DLD1 (cell line): Measurements from ENCODE around the gene CACNA1I.

Source experiments
- in situ Hi-C: cut with HindIII; loops from 2 replicates; pipeline ENCODE4 v1.10.0; 2017; ENCODE audit warnings: low sequenced_read_pairs

CACNA1I gene

DNA sequence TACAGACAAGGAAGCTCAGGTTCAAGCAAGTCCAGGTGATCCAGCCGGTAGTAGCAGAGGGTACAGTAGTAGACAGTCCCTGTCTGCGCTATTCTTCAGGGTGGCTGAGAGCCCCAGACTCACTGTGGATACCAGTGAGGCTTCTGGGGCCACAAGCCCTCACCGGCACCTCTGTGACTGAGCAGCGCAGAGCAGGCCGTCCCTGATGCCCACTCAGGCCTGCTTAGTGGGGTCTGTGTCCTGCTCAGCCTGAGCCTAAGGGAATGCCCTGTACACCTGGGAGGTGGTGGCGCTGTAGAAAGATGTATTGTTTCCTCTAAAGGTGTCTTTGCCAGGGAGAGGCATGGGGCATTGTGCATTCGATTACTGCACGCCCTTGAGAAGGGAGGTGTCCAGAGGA lies 143.8 kb downstream of the CACNA1I start:
- in situ Hi-C loops = no loop called here

DNA sequence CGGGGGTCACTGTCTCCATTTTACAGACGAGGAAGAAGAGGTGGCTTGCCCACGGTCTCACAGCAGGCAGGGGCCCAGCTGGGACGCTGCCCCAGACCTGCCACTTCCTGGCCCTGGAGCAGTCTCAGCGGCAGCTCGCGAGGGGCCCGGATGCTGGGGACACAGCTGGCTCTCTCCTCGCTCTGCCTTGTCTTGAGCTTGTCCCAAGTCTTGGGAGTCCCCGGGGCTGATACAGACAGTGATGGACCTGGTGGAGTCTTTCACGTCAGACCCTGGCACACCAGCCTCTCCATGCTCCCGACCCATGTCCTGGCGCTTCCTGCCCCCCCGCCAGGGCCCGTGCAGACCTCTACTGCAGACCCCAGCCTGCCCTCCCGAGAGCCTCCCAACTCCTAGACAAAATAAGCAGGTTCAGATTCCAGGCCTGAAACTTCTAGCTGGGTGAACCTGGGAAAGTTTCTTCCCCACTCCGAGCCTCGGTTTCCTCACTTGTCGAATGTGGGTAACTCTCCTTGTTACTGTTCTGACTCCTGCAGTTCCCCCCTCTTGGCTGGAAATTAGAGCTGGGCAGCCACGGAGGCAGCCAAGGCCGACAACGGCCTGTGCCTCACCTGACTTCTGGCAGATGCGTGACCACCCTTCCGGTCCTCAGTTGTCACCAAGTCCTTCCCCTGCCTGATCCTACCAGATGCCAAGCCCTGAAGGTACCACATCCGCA lies 145.4 kb downstream of the CACNA1I start:
- in situ Hi-C loops = no loop called here

DNA sequence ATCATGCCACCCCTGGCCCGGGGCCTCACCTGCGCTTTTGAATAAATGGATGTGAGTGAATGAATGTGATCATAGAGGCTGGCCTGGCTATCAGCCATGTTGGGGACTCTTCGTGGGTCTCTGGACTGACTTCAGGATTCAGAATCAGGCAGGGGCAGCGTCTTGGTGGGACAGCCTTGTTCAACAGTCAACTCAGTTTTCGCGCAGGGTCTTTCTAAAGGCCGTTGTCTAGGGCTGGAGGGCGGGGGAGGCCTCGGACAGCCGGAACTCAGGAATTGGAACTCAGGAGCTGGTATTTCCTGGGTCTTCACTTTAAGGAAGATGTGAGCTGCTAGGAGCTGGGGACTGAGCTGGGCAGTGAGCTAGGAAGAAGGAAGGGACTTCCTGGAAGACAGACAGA lies 146.0 kb downstream of the CACNA1I start:
- in situ Hi-C loops = no loop called here

DNA sequence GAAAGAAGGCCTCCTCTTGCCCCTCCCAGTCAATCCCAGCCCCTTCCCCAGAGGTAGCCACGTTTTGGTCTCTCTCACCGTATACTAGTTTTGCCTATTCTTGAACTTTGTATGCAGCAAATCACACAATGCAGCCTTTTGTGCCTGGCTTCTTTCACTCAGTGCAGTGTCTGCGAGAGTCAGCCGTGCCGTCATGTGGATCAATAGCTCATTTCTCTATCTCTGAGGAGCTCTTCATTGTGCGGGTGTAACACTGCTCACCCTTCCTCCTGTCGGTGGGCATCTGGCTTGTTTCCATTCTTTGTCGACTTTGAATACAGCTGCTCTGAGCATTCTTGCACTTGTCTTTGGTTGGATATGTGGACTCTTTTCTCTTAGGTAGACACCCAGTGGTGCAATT lies 146.5 kb downstream of the CACNA1I start:
- in situ Hi-C loops = no loop called here

DNA sequence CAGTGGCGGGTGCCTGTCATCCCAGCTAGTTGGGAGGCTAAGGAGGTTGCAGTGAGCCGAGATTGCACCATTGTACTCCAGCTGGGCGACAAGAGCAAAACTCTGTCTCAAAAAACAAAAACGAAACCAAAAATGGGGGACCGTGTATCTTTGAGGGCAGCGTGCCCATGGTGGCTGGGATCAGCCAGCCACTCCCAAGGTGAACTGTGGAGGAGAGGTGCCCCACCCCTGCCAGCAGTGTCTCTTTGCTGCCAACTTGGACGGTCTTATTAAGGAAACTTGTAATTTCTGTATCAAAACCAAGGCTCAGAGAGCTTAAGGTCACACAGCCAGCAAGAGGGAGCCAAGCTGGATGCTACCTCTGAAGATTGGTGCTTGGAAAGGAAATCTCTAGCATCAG lies 147.7 kb downstream of the CACNA1I start:
- in situ Hi-C loops = no loop called here

DNA sequence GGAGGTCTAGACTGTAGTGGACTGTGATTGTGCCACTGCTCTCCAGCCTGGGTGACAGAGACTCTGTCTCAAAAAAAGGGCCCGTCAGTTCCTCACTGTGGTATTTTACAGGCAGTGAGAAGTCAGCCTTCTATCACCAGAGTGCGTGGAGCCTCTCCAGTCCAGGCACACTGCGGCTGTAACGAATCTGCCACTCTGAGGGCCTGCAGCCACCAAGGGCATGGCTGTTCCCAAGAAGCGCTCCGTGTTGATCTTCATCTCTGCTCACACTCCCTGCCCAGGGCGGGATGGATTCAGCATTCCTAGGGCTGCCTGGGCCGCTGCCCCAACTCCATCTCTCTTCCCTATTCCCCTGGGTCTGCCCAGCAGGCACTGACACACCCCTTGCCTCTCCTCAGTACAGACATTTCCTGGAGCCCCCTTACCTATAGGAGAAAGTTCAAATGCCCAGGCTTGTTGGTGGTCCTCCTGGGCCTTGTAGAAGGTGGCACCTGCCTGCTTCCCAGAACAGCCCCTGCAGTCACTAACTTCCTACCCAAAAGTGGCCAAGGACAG lies 148.4 kb downstream of the CACNA1I start:
- in situ Hi-C loops = no loop called here

DNA sequence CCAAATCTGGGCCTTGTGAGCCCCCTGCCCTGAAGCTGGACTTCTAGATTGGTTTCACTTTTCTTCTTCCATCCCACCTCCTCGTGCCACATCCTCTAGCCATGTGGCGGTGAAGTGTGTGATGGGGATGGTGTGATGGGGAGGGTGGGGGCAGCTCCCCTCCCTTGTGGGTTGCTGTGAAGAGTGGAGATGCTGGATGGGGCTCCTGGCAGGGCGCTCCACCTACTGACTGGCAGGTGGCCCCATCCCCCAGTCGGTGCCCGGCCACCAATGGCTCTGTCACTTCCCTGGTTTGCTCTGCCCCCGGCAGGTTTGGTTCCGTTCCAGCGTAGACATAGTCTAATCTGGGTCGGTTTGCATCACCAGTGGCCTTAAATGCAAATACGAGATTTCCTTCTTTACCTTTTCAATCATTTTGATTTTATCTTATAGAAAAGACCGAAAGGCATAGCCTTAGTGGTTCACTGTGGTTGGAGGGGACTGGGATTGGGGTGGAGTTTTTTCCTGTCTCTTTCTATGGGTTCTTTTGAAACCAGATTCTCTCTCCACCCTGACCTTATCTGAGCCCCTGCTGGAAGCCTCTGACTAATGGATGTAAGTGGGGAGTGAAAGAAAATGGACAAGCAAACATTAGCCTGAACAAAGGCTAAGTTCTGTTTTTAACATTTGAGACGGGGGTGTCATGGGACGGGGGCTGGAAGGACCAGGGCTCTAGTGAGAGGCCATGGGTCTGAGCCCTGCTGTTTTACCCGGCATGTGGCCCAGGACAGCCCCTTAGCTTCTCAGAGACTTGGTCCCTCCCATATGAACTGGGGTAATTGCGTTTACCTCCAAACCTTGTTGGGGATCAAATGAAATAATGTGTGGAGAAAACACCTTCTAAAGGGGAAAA lies 149.3 kb downstream of the CACNA1I start:
- in situ Hi-C loops = no loop called here

DNA sequence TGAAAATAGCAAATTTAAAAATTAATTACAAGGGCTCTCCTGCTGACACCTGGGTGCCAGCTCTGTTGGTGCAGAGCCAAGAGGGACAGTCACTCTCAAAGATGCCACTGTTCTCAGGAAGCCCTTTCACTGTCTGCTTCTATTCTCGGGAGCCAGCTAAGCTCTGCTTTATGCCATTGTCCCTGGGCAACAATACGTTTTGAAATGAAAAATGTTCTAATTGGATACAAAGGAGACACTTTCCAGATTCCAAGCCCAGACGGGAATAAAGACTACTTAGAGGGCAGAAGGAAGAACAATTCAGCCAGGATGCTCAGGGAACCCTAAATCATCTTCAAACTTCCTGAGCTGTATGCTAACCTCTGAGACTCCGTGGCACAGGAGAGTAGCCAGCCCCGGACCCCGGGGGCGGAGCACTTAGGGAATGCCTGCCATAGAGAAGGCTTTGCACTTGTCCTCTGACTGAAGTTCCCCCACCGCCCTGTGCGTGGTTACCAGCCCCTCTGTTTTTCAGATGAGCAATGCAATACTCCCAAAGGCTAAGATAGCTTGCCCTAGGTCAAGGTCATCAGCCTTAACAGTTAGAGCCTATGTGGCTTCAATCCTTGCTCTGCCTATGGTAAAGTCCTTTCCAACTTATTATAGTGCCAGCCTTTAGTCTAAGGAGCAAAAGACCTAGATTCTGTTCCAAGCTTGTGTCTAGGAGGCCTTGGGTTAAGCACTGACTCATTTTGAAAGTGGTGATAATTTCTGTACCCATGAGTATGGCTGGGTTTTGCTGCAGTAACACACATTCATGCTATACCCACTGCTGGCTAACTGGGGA lies 150.9 kb downstream of the CACNA1I start:
- in situ Hi-C loops = no loop called here

DNA sequence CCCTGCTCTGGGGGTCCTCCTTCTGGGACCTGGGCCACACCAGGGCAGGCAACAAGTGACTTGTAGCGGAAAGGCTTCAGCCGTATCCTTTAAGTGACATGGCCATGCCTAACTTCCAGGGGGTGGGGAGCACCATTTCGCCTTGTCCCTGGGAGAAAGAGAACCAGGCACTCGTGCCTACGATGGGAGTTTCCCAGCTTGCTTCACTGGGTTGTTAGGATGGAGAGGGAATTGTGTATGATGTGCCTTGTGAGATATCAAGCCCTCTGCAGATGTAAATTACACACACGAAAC lies 151.4 kb downstream of the CACNA1I start:
- in situ Hi-C loops = no loop called here

DNA sequence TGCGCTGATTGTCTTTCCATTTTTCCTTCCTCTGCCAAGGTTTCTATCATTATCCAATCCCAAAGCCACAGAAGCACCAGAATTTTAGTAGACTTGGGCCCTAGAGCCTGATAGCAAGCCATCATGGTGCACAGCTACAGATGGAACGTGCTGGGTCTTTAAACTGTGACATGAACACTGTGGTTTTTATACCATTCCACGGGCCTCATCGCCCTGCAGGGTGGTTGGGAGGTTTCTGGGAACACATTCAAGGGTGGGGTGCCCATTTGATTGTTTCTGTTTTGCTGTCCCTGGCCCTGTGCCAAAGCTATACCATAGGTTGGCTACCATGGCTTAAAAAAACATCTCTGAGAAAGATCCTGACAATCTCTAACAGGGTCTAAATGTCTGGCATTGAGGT lies 151.9 kb downstream of the CACNA1I start:
- in situ Hi-C loops = no loop called here

DNA sequence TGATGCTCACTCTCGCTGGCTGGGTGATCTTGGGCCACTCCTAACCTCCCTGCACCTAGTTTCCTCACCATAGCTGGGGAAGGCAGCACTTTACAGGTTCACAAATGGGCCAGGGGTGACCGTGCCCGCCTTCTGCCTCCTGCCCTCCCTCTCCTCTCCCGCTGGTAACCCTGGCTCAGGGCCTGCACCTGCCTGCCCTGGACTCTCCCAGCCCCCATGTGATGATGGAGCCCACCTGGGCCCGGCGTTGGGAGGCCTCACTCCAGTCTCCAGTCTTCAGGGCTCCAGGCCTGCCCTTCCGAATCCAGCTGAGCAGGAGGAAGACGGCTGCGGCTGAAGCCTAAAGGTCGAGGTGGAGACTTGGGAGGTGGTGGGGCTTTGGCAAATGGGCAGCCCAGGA lies 152.9 kb downstream of the CACNA1I start:
- in situ Hi-C loops = no loop called here

DNA sequence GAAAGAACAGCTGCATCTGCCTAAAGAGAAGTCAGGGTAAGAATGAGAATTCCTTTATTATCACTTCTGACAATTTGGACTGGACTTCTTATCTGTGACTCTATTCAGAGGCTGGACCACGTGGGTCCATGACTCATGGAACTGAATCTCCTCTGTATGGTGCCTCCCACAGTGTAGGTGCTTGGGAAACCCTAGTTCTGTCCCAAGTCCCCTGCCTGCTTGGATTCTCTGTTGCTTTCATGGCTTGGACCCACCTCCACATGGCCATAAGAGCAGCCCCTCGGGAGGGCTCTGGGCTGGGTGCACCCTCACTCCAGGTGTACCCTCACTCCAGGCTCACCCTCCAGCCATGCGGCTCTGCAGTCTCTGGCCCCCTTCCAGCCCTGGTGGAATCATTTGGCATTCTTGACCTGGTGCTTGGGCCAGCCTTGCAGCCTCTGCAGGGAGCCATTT lies 153.4 kb downstream of the CACNA1I start:
- in situ Hi-C loops = no loop called here

DNA sequence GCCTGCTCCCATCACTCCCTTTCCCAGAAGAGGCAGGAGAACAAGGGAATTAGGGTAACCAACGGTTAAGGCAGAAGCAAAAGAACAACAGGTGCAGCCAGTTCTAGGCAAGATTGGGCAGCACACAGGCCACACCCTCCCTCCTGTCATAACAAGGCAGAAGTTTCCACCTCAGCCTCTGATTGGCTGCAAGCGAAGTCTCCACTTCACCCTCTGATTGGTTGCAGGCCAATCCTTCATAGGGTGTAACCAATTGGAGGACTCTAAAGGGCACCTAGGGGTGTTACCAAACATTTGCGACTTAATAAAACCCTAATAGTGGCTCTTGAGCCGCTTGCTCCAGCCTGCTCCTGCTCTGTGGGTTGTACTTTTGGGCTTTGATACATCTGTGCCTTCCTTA lies 153.8 kb downstream of the CACNA1I start:
- in situ Hi-C loops = no loop called here

DNA sequence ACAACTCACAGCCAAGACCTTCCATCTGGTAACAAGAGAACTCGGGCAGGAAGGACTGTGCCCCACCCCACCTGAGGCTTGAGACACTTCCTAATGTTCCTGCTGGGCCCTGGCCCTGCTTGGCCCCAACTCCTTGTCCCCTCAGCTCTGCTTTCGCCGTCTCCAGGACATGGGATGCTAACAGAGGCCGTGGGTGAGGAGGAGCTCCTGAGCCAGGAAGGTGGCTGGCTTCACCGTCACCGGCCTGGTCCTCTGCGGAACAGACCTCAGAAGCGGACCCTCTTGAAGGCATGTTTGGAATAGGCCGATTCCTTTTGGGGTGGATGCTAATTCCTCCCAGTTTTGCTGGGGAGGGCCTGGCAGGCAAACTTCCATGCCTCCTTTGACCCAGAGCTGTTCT lies 154.3 kb downstream of the CACNA1I start:
- in situ Hi-C loops = no loop called here

DNA sequence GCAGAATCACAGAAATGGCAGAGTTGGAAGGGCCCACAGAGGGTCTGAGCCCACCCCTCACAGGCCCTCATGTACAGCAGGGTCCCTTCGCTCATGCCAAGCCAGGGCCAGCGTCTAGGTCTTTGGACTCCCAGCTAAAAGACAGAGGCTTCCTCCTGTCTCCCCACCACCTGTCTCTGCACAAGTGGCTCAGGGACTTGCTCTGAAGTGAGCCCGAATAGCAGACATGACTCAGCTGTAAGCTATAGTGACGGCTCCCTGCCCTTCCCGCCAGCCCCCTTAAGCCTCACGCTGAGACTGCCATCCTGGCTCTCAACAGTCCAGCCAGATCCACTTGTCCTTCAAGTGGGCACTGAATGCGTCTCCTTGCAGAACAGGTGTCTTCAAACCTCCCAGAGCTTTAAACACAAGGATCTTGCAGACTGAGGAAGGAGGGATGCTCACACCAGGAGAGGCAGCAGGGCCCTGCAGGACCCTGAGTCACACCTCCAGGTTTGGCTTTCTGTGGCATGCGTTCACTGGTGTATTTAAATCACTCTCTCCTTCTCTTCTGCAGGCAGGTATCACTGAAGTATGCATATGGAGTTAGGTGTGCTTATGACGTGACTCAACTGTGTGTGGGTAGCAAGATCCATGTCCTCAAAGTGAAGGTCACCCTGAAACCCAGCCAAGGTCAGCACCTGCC lies 154.9 kb downstream of the CACNA1I start:
- in situ Hi-C loops = no loop called here

DNA sequence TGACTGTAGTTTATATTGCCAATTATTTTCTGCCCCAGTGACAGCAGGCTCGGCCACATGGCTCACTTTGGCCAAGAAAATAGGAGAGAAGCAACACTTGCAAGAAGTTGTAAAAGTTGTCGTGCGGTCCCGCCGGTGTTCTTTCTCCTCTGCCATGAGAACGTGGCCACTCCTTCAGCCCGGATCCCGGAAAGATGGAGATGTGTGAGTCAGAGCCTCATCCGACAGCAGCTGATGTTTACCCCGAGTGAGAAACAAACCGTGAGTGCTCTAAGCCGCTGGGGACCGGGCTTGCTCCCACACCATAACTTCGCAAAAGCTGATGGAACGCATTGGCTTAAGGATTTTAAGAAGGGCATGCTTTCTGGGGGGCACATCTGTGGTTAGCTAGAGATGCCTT lies 157.0 kb downstream of the CACNA1I start:
- in situ Hi-C loops = no loop called here

DNA sequence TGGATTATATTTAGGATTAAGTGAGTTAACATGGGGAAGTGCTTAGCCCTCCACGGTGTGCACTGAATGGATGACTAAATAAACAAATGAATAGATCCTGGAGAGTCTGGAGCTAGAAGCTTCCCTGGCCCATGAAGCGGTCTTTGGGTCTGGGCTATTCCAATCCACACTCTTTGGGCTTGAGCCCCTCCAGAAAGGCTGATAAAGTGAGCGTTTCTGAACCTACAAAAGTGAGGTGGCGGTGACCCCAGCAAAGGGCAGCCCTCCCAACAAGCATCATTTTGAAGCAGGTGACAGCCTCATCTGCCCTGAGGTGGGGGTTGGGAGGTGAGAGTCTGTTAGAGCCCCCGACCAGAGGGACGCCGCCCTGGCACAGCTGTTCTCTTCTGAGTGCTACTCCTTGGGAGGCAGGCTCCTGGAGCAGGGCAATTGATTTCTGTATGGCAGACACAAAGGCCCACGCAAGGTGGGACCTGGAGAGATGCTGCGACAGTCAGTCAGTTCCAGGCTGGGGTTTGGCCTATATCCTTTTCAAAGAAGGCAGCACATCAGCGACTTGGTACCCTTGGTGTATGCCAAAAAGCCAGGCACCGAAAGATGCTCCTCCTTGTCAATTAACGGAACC lies 157.8 kb downstream of the CACNA1I start:
- in situ Hi-C loops = no loop called here

DNA sequence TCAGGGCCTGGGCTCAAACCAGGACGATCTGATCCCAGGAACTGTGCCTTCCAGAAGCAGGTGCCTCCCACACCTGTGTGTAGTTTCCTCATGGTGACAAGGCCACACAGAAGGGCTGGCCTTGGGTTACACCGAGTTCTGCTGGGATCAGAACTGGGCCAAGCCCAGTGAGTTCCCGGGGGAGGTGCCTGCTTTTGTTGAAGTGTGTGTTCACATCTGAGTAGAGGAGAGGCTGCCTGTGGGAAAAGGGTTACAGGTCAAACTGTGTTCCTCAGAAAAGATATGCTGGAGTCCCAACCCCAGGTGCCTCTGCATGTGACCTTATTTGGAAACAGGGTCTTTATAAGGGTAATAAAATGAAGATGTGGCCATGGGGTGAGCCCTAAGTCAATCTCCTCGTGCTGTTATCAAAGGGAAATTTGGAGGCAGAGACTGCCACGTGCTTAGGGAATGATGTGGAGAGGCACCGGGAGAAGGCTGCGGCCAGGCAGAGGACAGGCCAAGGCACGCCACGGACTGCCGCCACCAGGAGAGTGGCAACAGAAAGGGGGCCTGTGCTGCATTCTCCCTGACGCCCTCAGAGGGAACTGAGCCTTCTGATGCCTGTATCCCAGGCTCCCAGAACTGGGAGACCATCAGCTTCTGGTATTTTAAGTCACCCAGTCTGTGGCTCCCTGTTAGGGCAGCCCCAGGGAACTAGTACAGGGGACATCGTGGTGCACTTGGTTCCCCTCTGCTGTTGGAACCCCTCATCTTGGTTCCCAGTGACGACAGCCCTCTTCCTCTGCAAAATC lies 158.8 kb downstream of the CACNA1I start:
- in situ Hi-C loops = no loop called here

DNA sequence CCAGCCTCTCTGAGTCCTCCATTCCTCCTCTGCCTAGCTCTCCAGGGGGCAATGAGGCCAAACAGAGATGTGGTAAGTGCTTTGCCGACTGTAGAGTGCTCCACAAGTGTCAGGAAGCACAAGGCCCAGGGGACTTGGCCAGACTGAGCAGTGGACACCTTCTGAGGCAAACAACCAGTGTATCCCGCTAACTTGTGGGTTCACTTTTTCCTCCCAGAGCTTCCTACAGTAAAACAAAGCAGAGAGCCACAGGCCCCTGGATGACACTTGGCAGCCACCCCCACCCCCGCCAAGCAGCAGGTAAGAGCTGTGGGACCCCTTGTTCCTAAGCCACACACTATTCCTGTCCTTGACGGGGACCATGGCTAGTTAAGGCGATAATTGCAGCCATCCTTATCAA lies 160.9 kb downstream of the CACNA1I start:
- in situ Hi-C loops = no loop called here
